ENCODE measurements around the gene KLHL1.

DNA sequence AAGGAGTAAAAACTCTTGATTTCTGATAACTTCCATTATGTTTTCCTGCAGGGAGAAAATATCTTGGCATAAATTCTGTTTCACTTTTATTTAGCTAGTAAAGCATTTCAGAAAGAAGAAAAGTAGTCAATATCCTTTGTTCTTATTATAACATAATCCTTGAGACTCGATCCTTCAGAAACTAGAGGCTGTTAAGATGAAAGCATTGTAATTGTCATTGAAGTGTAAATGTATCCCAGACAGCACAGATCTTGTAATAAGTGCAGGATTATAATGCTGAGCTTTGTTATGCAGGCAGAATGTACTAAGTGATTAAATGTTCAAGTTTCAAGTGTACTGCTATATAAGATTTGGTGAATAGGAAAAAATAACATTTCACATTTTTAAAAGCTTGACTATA lies 225.8 kb downstream of the KLHL1 start:
- TF ChIP-seq, protein P1, sequence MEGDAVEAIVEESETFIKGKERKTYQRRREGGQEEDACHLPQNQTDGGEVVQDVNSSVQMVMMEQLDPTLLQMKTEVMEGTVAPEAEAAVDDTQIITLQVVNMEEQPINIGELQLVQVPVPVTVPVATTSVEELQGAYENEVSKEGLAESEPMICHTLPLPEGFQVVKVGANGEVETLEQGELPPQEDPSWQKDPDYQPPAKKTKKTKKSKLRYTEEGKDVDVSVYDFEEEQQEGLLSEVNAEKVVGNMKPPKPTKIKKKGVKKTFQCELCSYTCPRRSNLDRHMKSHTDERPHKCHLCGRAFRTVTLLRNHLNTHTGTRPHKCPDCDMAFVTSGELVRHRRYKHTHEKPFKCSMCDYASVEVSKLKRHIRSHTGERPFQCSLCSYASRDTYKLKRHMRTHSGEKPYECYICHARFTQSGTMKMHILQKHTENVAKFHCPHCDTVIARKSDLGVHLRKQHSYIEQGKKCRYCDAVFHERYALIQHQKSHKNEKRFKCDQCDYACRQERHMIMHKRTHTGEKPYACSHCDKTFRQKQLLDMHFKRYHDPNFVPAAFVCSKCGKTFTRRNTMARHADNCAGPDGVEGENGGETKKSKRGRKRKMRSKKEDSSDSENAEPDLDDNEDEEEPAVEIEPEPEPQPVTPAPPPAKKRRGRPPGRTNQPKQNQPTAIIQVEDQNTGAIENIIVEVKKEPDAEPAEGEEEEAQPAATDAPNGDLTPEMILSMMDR (conservative IDR thresholded peaks at IDR 0.05; ENCODE audit: low read depth, low read length): no peak
- no peak for TF ChIP-seq POLR2A (IDR thresholded peaks at IDR 0.05; ENCODE audit: low read depth, low read length)
